SK-N-SH (cell line): Measurements from ENCODE around the gene XAGE1A. TPM values are rescaled to one million over a fixed set of nuclear protein-coding genes. Genes with fewer than 3 reads are reported as not detected.
"Not testable (repeated sequence)": the region's sequence is repeated elsewhere in the genome, so short reads cannot be mapped to it uniquely, and the experiment has no call there.

Experiments used
- CTCF ChIA-PET: fragments of 300-600, 350-600 bp; formaldehyde crosslinking; extraction: SDS; loops from one replicate; lab custom pipeline; 2021; lab: Yijun Ruan, JAX
- POLR2A ChIA-PET: fragments of 350-600 bp; sonication (Branson Sonifier 250); formaldehyde crosslinking; extraction: SDS; loops from one replicate; lab custom pipeline; 2020; ENCODE audit warnings: antibody characterized with exemption, inconsistent platforms; lab: Yijun Ruan, JAX
- DNase-seq: peaks from one replicate; pipeline ENCODE4 v3.0.0; 2012
- H2AFZ ChIP-seq: fragments of 200-600 bp; sonication (generic); 2 replicates; pipeline ENCODE4 v1.8.1; 2016; ENCODE audit warnings: antibody characterized with exemption, mild to moderate bottlenecking, low read depth
- H3F3A ChIP-seq: fragments of 200-600 bp; sonication (generic); replicated peaks from 2 replicates; pipeline ENCODE3; 2016; ENCODE audit warnings: antibody characterized with exemption, mild to moderate bottlenecking; ENCODE audit not compliant: insufficient read depth
- H3K27ac ChIP-seq, 2 experiments: fragments of 200-500 bp in 1 of 2; fragments of 200-600 bp in 1 of 2; sonication (Bioruptor generic) in 1 of 2; sonication (generic), shearing (Covaris generic) in 1 of 2; 2 replicates each; pipeline versions ENCODE4 v1.5.1 to v1.6.1; 2014 to 2016; ENCODE audit warnings: low read depth in 2 of 2, inconsistent platforms in 1 of 2, low read length in 1 of 2, mild to moderate bottlenecking in 1 of 2, mixed read lengths in 1 of 2
- H3K27me3 ChIP-seq: fragments of 200-600 bp; sonication (generic), shearing (Covaris generic); 2 replicates; pipeline ENCODE4 v1.6.1; 2016; ENCODE audit warnings: mixed run types; ENCODE audit not compliant: insufficient read depth
- H3K36me3 ChIP-seq, 2 experiments: fragments of 200-500 bp in 1 of 2; fragments of 200-600 bp in 1 of 2; sonication (Bioruptor generic) in 1 of 2; sonication (generic) in 1 of 2; replicated peaks in 1 of 2; 2 replicates each; pipeline versions ENCODE3 to v1.5.1; 2014 to 2016; ENCODE audit warnings: low read length in 1 of 2, mild to moderate bottlenecking in 1 of 2; ENCODE audit not compliant: insufficient read depth in 2 of 2, control insufficient read depth in 1 of 2
- H3K4me1 ChIP-seq, 2 experiments: fragments of 200-500 bp in 1 of 2; fragments of 200-600 bp in 1 of 2; sonication (Bioruptor generic) in 1 of 2; sonication (generic), shearing (Covaris generic) in 1 of 2; 2 replicates each; pipeline versions ENCODE4 v1.5.1 to v1.6.1; 2014 to 2016; ENCODE audit warnings: low read depth in 1 of 2, low read length in 1 of 2, mixed run types in 1 of 2; ENCODE audit not compliant: insufficient read depth in 2 of 2, control insufficient read depth in 1 of 2
- H3K4me2 ChIP-seq: fragments of 200-600 bp; sonication (generic), shearing (Covaris generic); 2 replicates; pipeline ENCODE4 v1.6.1; 2017; ENCODE audit warnings: mixed run types
- H3K4me3 ChIP-seq, 2 experiments: fragments of 200-500 bp in 1 of 2; fragments of 200-600 bp in 1 of 2; sonication (Bioruptor generic) in 1 of 2; sonication (generic), shearing (Covaris generic) in 1 of 2; 2 replicates each; pipeline versions ENCODE4 v1.5.1 to v1.8.1; 2014 to 2016; ENCODE audit warnings: low read depth in 2 of 2, inconsistent platforms in 1 of 2, low read length in 1 of 2, mild to moderate bottlenecking in 1 of 2, mixed read lengths in 1 of 2, moderate library complexity in 1 of 2
- H3K79me2 ChIP-seq: fragments of 200-600 bp; sonication (generic); 2 replicates; pipeline ENCODE4 v1.8.1; 2017; ENCODE audit warnings: mild to moderate bottlenecking; ENCODE audit not compliant: insufficient read depth
- H3K9ac ChIP-seq: fragments of 200-600 bp; sonication (generic); 2 replicates; pipeline ENCODE4 v1.6.1; 2017; ENCODE audit warnings: mixed run types
- H3K9me2 ChIP-seq: fragments of 200-600 bp; sonication (generic); 2 replicates; pipeline ENCODE4 v1.6.1; 2017; ENCODE audit warnings: mixed run types
- H3K9me3 ChIP-seq: fragments of 200-600 bp; sonication (generic); 2 replicates; pipeline ENCODE4 v1.6.1; 2017; ENCODE audit warnings: mixed run types, mild to moderate bottlenecking, moderate library complexity
- H4K20me1 ChIP-seq: fragments of 200-600 bp; sonication (generic); 2 replicates; pipeline ENCODE4 v1.6.1; 2017; ENCODE audit warnings: mild to moderate bottlenecking, mixed run types; ENCODE audit not compliant: insufficient read depth
- FOXM1 ChIP-seq: IDR thresholded peaks from 2 replicates; pipeline ENCODE4 v1.4.0; 2012; ENCODE audit warnings: low read depth, mild to moderate bottlenecking
- GABPA ChIP-seq: IDR thresholded peaks from 2 replicates; pipeline ENCODE4 v1.4.0; 2012; ENCODE audit warnings: low read depth, mild to moderate bottlenecking
- POLR2AphosphoS5 ChIP-seq: IDR thresholded peaks from 2 replicates; pipeline ENCODE4 v1.6.1; 2012; ENCODE audit warnings: low read depth, low read length
- WGBS: methylation state at CpG from one replicate; pipeline ENCODE4 v1.1.6; 2017; ENCODE audit warnings: low lambda C conversion rate; 5-methylcytosine and 5-hydroxymethylcytosine counted together
- polyA plus RNA-seq, 3 experiments: library from polyadenylated mRNA; depleted of rRNA; stranded (reverse); fragments of >200 nt; gene quantifications; 2 replicates each; pipeline ENCODE4 v1.2.3, GENCODE V29; 2012
- small RNA-seq, 7 experiments: library from RNA; depleted of rRNA; stranded (forward); fragments of <200 nt; gene quantifications; one replicate each; pipeline ENCODE3, GENCODE V24; 2012

XAGE1A gene
- polyA plus RNA-seq, 1 of the 3 experiments (the other 2 are of a cell fraction) = 76.7 TPM

DNA sequence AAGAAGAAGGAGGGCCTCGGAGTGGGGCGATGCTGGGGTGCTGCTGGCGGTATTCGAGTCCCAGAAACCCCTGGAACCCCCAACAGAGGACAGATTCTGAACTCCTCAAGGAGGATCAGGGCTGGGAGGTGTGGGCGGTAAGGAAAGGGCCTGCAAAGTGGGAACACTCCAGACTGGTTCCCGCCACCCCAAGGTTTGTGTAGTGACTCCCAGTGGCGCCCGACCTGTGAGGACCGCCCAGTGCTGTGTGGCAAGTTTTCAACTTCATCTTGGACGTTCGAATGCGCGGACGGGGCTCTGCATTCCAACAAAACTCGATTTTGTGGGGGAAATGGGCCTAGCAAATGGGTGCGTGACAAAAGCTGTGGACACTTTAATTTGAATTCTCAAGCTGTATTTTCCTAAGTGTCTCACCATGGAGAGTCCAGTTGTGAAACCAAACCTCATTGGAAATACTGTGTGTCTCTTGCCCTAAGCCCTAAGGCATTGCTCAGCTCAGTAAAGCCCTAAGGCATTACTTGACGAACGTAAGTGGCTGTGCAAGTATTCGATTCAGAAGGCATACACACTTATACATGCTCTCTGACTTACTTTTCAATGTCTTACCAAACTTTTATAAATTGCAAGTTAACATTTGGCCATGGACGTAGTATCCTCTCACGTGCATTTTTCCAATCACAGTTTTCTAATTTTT is 48.7 kb downstream of the XAGE1A start:
- TF ChIP-seq POLR2AphosphoS5 = no peak
- TF ChIP-seq GABPA = no peak
- TF ChIP-seq FOXM1 = no peak
- no peaks in the 10 kb centered on the region for H3K36me3 ChIP-seq
- H3K4me2 ChIP-seq = no peak overlapping the region
- H3K79me2 ChIP-seq = no peaks in the 10 kb centered on the region
- peaks cover 21% of the 10 kb centered on the region; the same call in 1 of the 2 replicates for H3K27me3 ChIP-seq
- no peak overlapping the region for H3K27ac ChIP-seq
- 8% methylated on average over 21 of the region's 21 CpGs for WGBS
- no peaks in the 10 kb centered on the region for H4K20me1 ChIP-seq
- ChIA-PET POLR2A (no interaction called here), CTCF (no interaction called here)
- no peaks in the 10 kb centered on the region for H3F3A ChIP-seq
- H2AFZ ChIP-seq = no peak overlapping the region
- DNase-seq = no peak
- H3K4me1 ChIP-seq = no peaks in the 10 kb centered on the region
- no peak overlapping the region for H3K9ac ChIP-seq
- no peak overlapping the region for H3K4me3 ChIP-seq
- no peaks in the 10 kb centered on the region for H3K9me2 ChIP-seq
- H3K9me3 ChIP-seq = no peaks in the 10 kb centered on the region

GRCh38 chrX:52548769-52549168 is 53.2 kb downstream of the XAGE1A start:
- H3K79me2 ChIP-seq, DNase-seq, H4K20me1 ChIP-seq, H2AFZ ChIP-seq, H3K4me3 ChIP-seq, H3K36me3 ChIP-seq, H3K4me1 ChIP-seq, H3K9ac ChIP-seq, POLR2A ChIA-PET, H3K27ac ChIP-seq, H3K9me2 ChIP-seq, H3K4me2 ChIP-seq, H3F3A ChIP-seq, CTCF ChIA-PET, H3K9me3 ChIP-seq: not testable (repeated sequence)
- WGBS = 1% methylated on average over 3 of the region's 3 CpGs
- peaks cover 14% of the 10 kb centered on the region; the same call in 1 of the 2 replicates for H3K27me3 ChIP-seq

Small RNA genes within 50 kb of the gene (small RNA-seq; reads per million reads assigned to genes)
- gene BX510359.8 (0 reads per million in 7 experiments), gene RBM22P7 (0 reads per million in 7 experiments)

Other genes starting within 250 kb of the XAGE1A start
- gene XAGE2, start 126.8 kb upstream of the XAGE1A start, polyA plus RNA-seq (2012; rRNA removed) = 0.13 TPM in 1 of 2 replicates, not detected in the other
- 104 and 115 TPM in 2 replicates for gene XAGE1B, start 21.3 kb downstream of the XAGE1A start, polyA plus RNA-seq (2012; rRNA removed)
- not detected in 2 replicates for gene SSX7, start 159.1 kb downstream of the XAGE1A start, polyA plus RNA-seq (2012; rRNA removed)
- 0.13 and 0.50 TPM in 2 replicates for gene SSX2, start 211.4 kb downstream of the XAGE1A start, polyA plus RNA-seq (2012; rRNA removed)